HG03342 (cell line): ENCODE results near the gene MED27.

Source experiments
- ATAC-seq: cut with Tn5 transposase; IDR thresholded peaks from one replicate; pipeline ENCODE4 v1.9.1; 2021; ENCODE audit warnings: mild to moderate bottlenecking, moderate library complexity; ENCODE audit not compliant: unreplicated experiment

MED27 gene

GRCh38 chr9:131841765-131842318 is 237.8 kb downstream of the MED27 start:
- ATAC-seq = no peak

GRCh38 chr9:131840751-131841702 is 238.6 kb downstream of the MED27 start:
- ATAC-seq = no peak

GRCh38 chr9:131840220-131840619 is 239.4 kb downstream of the MED27 start:
- no peak for ATAC-seq

GRCh38 chr9:131839281-131840084 is 240.2 kb downstream of the MED27 start:
- no peak for ATAC-seq

- ATAC-seq = no peak
Observed at GRCh38 chr9:131838530-131839280, 241.0 kb downstream of the MED27 start.

GRCh38 chr9:131837836-131838235 is 241.8 kb downstream of the MED27 start:
- ATAC-seq = no peak

- ATAC-seq = no peak
Observed at GRCh38 chr9:131837316-131837715, 242.4 kb downstream of the MED27 start.

GRCh38 chr9:131836607-131837315 is 242.9 kb downstream of the MED27 start:
- no peak for ATAC-seq

- no peak for ATAC-seq
Observed at GRCh38 chr9:131836021-131836420, 243.6 kb downstream of the MED27 start.

GRCh38 chr9:131835151-131835910 is 244.3 kb downstream of the MED27 start:
- ATAC-seq = no peak

GRCh38 chr9:131834721-131835120 is 244.9 kb downstream of the MED27 start:
- ATAC-seq = no peak

GRCh38 chr9:131833906-131834305 is 245.8 kb downstream of the MED27 start:
- ATAC-seq = no peak

GRCh38 chr9:131833083-131833482 is 246.6 kb downstream of the MED27 start:
- no peak for ATAC-seq

- ATAC-seq = no peak
Observed at GRCh38 chr9:131831380-131832165, 248.1 kb downstream of the MED27 start.

GRCh38 chr9:131827821-131828369 is 251.8 kb downstream of the MED27 start:
- no peak for ATAC-seq

GRCh38 chr9:131826966-131827525 is 252.6 kb downstream of the MED27 start:
- no peak for ATAC-seq

GRCh38 chr9:131826053-131826452 is 253.6 kb downstream of the MED27 start:
- no peak for ATAC-seq

- no peak for ATAC-seq
Observed at GRCh38 chr9:131824953-131825495, 254.6 kb downstream of the MED27 start.
